Tibial artery (tissue), 4 donors: ENCODE results near the gene RNF149.

Experiments used
- DNase-seq, 2 donors: peaks; one replicate each; pipeline ENCODE4 v3.0.0-alpha.2; 2019
- H3K27ac ChIP-seq, 2 donors: fragments of 200-600 bp; sonication (generic) in 1 of 2; 1 replicate in 1 of 2; 2 replicates in 1 of 2; pipeline ENCODE4 v1.5.1; 2018 to 2019; ENCODE audit warnings: mild to moderate bottlenecking in 1 of 2
- H3K27me3 ChIP-seq, 2 donors: fragments of 200-600 bp; sonication (generic) in 1 of 2; one replicate each; pipeline versions ENCODE4 v1.5.1 to v1.6.0; 2016 to 2019
- H3K36me3 ChIP-seq, 3 donors: fragments of 200-600 bp; sonication (generic) in 2 of 3; one replicate each; pipeline ENCODE4 v1.5.1; 2016 to 2019; ENCODE audit warnings: mild to moderate bottlenecking in 2 of 3
- H3K4me1 ChIP-seq, 4 donors: fragments of 200-600 bp; sonication (generic) in 2 of 4; 1 replicate in 3 of 4; 2 replicates in 1 of 4; pipeline ENCODE4 v1.5.1; 2016 to 2019
- H3K4me3 ChIP-seq, 2 donors: fragments of 200-600 bp; sonication (generic) in 1 of 2; 1 replicate in 1 of 2; 2 replicates in 1 of 2; pipeline ENCODE4 v1.5.1; 2018 to 2019; ENCODE audit warnings: mild to moderate bottlenecking in 2 of 2
- H3K9me3 ChIP-seq, 3 donors: fragments of 200-600 bp; sonication (generic) in 1 of 3; one replicate each; pipeline ENCODE4 v1.5.1; 2016 to 2019
- intact Hi-C: fragments of 100-400 bp; cut with DNase I; formaldehyde crosslinking; loops from one replicate; pipeline ENCODE4 v1.15.0; 2023; ENCODE audit warnings: low total_unique reads
- TF ChIP-seq, protein P1 (sequence below), 2 experiments: fragments of 200-600 bp in 1 of 2; fragments of 450-650 bp in 1 of 2; IDR thresholded peaks; one replicate each; pipeline ENCODE4 v1.5.1; 2017 to 2019; ENCODE audit warnings: antibody characterized with exemption in 2 of 2, mild to moderate bottlenecking in 1 of 2, moderate library complexity in 1 of 2

Gene RNF149

DNA sequence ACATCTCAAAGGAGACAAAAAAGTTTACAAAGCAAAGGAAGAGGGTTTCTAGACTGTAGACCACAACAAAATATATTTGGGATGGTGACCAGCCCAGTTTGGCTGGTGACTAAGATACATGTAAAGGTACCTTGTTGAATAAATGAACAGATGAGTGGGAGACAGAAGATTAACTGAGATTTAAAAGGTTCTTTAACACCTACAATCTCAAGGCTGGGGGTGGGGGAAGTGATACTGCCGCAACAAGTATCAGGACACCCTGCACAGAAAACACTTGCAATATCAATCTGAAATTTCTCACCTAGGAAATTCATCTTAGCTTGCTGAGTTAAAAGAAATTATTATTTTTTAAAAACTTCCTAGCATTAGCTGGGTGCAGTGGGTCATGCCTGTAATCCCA is 8.3 kb downstream of the RNF149 start:
- H3K4me1 ChIP-seq, result peaks cover 3 to 88% (median 26%) of the 10 kb centered on the region in 4 donors
- no peak for DNase-seq
- H3K9me3 ChIP-seq, result no peaks in the 10 kb centered on the region
- no peak overlapping the region for H3K4me3 ChIP-seq
- TF ChIP-seq, protein P1, sequence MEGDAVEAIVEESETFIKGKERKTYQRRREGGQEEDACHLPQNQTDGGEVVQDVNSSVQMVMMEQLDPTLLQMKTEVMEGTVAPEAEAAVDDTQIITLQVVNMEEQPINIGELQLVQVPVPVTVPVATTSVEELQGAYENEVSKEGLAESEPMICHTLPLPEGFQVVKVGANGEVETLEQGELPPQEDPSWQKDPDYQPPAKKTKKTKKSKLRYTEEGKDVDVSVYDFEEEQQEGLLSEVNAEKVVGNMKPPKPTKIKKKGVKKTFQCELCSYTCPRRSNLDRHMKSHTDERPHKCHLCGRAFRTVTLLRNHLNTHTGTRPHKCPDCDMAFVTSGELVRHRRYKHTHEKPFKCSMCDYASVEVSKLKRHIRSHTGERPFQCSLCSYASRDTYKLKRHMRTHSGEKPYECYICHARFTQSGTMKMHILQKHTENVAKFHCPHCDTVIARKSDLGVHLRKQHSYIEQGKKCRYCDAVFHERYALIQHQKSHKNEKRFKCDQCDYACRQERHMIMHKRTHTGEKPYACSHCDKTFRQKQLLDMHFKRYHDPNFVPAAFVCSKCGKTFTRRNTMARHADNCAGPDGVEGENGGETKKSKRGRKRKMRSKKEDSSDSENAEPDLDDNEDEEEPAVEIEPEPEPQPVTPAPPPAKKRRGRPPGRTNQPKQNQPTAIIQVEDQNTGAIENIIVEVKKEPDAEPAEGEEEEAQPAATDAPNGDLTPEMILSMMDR (IDR thresholded peaks at IDR 0.05), result no peak
- H3K27me3 ChIP-seq, result no peaks in the 10 kb centered on the region
- no peak overlapping the region for H3K27ac ChIP-seq
- peaks cover 0 to 6% (median 0%) of the 10 kb centered on the region in 3 donors for H3K36me3 ChIP-seq
- intact Hi-C loops, result no loop called here

DNA sequence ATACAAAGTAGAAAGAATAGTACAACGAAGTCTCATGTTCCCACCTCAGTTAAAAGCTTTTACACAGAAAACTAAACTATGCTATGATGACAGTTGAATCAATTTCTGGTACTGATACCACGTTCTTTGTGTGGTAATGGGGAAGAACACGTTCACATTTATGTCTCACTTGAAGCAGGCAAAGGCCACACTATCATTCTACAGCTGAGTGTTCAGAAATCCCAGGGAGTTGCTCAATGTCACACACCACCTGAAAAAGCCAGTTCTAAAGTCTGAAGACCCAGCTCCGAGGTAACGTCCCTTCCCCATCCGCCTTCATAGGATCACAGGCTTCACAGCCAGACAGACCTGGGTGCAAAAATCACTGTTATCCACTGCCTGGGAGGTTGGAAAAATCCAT is 8.9 kb downstream of the RNF149 start:
- Histone ChIP-seq H3K4me3 (no peak overlapping the region), H3K27ac (no peak overlapping the region), H3K36me3 (peaks cover 0 to 6% (median 1%) of the 10 kb centered on the region in 3 donors), H3K9me3 (no peaks in the 10 kb centered on the region), H3K27me3 (no peaks in the 10 kb centered on the region), H3K4me1 (peaks cover 3 to 83% (median 25%) of the 10 kb centered on the region in 4 donors)
- no peak for DNase-seq
- intact Hi-C loops, result no loop called here
- TF ChIP-seq, protein P1 (IDR thresholded peaks at IDR 0.05), result no peak

DNA sequence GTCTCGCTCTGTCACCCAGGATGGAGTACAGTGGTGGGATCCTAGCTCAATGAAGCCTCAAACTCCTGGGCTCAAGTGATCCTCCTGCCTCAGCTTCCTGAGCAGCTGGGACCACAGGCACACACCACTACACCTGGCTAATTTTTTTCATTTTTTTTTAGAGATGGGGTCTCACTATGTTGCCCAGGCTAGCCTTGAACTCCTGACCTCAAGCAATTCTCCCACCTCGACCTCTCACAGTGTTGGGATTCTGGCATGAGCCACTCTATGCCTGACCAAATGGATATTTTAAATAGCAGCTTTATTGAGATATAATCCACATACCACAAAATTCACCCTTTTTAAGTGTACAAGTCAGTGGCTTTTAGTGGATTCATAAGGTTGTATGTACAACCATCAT is 11.1 kb downstream of the RNF149 start:
- peaks cover 7 to 18% (median 15%) of the 10 kb centered on the region in 3 donors for H3K36me3 ChIP-seq
- DNase-seq, result no peak
- H3K27ac ChIP-seq, result no peak overlapping the region
- H3K4me3 ChIP-seq, result no peak overlapping the region
- TF ChIP-seq, protein P1 (IDR thresholded peaks at IDR 0.05), result no peak
- no peaks in the 10 kb centered on the region for H3K27me3 ChIP-seq
- no peaks in the 10 kb centered on the region for H3K9me3 ChIP-seq
- intact Hi-C loops, result no loop called here
- peaks cover 3 to 62% (median 20%) of the 10 kb centered on the region in 4 donors for H3K4me1 ChIP-seq

DNA sequence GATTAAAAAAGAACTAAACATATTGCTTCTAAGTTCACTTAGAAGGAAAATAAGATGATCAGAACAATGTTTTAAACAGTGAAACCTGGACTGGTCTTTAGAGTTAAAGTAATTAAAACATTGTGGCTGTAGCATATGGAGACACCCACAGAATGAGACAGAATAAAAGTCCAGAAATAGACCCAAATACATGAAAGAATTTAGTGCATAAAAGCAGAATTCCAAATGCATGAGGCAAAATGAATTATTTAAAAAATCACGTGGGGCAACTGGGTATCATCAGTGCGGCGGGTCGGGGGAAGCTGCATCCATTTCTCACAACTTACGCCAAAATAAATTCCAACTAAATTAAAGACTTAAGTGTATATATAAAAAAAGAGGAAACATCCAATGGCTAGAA is 12.1 kb downstream of the RNF149 start:
- H3K4me1 ChIP-seq, result peaks cover 3 to 54% (median 20%) of the 10 kb centered on the region in 4 donors
- no peak overlapping the region for H3K4me3 ChIP-seq
- H3K36me3 ChIP-seq, result peaks cover 10 to 22% (median 21%) of the 10 kb centered on the region in 3 donors
- H3K27me3 ChIP-seq, result no peaks in the 10 kb centered on the region
- DNase-seq, result no peak
- H3K27ac ChIP-seq, result no peak overlapping the region
- TF ChIP-seq, protein P1 (IDR thresholded peaks at IDR 0.05), result no peak
- intact Hi-C loops, result no loop called here
- no peaks in the 10 kb centered on the region for H3K9me3 ChIP-seq

DNA sequence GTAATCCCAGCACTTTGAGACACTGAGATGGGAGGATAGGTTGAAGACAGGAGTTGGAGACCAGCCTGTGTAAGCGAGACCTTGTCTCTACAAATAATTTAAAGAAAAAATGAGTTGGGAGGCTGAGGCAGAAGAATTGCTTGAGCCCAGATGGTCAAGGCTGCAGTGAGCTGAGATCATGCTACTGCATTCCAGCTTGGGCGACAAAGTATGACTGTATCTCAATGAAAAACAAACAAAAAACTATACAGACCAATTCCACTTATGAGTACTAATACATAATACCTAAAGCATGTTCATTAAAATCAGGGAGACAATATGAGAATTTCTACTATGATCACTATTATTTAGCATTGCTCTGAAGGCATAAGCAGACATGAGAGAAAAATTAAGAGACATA is 12.6 kb downstream of the RNF149 start:
- Histone ChIP-seq H3K4me1 (peaks cover 3 to 50% (median 16%) of the 10 kb centered on the region in 4 donors), H3K4me3 (no peak overlapping the region), H3K27me3 (no peaks in the 10 kb centered on the region), H3K9me3 (no peaks in the 10 kb centered on the region), H3K27ac (no peak overlapping the region), H3K36me3 (peaks cover 10 to 27% (median 21%) of the 10 kb centered on the region in 3 donors)
- no peak for DNase-seq
- TF ChIP-seq, protein P1 (IDR thresholded peaks at IDR 0.05), result no peak
- intact Hi-C loops, result no loop called here

DNA sequence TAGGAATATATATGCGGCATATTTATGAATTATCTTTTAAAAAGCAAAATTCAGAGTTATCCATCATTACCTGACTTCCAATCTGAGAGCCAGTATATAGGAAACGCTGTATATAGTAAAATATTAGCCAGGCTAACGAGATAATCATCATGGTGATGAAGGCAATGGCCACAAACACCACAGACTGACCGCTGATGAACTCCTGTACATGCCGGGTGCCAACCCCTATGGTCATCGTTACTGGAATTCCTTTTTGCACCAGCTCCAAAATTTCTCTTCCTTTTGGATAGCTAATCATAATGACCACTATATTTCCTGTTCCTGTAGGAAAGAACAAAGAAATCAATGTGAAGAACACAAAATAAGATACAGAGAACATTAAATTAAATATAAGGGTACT is 13.6 kb downstream of the RNF149 start:
- no peaks in the 10 kb centered on the region for H3K9me3 ChIP-seq
- intact Hi-C loops, result no loop called here
- H3K4me1 ChIP-seq, result peaks cover 3 to 40% (median 12%) of the 10 kb centered on the region in 4 donors
- H3K4me3 ChIP-seq, result no peak overlapping the region
- TF ChIP-seq, protein P1 (IDR thresholded peaks at IDR 0.05), result no peak
- no peak for DNase-seq
- H3K36me3 ChIP-seq, result peaks cover 10 to 31% (median 21%) of the 10 kb centered on the region in 3 donors
- H3K27ac ChIP-seq, result no peak overlapping the region
- H3K27me3 ChIP-seq, result no peaks in the 10 kb centered on the region
